Right lobe of liver (tissue), 4 donors: Measurements from ENCODE around the gene CROCC2.

ENCODE experiments used
- CTCF ChIP-seq, 4 donors: fragments of 200-600 bp in 3 of 4; fragments of 450-650 bp in 1 of 4; IDR thresholded peaks; one replicate each; pipeline versions ENCODE4 v1.5.1 to v1.8.0; 2016 to 2022; ENCODE audit warnings: antibody characterized with exemption in 4 of 4, mild to moderate bottlenecking in 2 of 4
- POLR2A ChIP-seq: fragments of 450-650 bp; IDR thresholded peaks from one replicate; pipeline ENCODE4 v1.6.1; 2017; ENCODE audit warnings: antibody characterized with exemption, mild to moderate bottlenecking
- donor health status: DM: no; HTN: no; CAD: no.
- donor health status: DM: no; HTN: no; CAD: no.
- donor health status: DM: no; HTN: yes; CAD: no.

- no peak for TF ChIP-seq CTCF (IDR thresholded peaks at IDR 0.05)
- no peak for TF ChIP-seq POLR2A
Measured at GRCh38 chr2:240875228-240876034, 30.7 kb upstream of the CROCC2 start.
